ENCODE data around the gene HSP90AB1.

Gene HSP90AB1

GRCh38 chr6:44268095-44268628 is 21.3 kb downstream of the HSP90AB1 start:
- peaks cover 42% of the 10 kb centered on the region for H3K27me3 ChIP-seq (ENCODE audit: control insufficient read depth, insufficient read depth, low read length)
- H3K4me1 ChIP-seq (ENCODE audit: control insufficient read depth, insufficient read depth, low read length) = peaks cover 18% of the 10 kb centered on the region
- no peak overlapping the region for H3K4me2 ChIP-seq (ENCODE audit: low read length)
- no peak overlapping the region for H3K9ac ChIP-seq (ENCODE audit: low read depth, low read length)
- H3K9me3 ChIP-seq (replicated peaks; ENCODE audit: low read length) = no peaks in the 10 kb centered on the region
- no peaks in the 10 kb centered on the region for H3K36me3 ChIP-seq (ENCODE audit: insufficient read depth, low read length)
- H3K4me3 ChIP-seq (ENCODE audit: low read length) = no peak overlapping the region

GRCh38 chr6:44269178-44269920 is 22.4 kb downstream of the HSP90AB1 start:
- Histone ChIP-seq H3K27me3 (ENCODE audit: control insufficient read depth, insufficient read depth, low read length) (peaks cover 50% of the 10 kb centered on the region), H3K4me1 (ENCODE audit: control insufficient read depth, insufficient read depth, low read length) (peaks cover 6% of the 10 kb centered on the region)

GRCh38 chr6:44269921-44270525 is 23.1 kb downstream of the HSP90AB1 start, which contains the start of gene TMEM151B:
TSS of gene TMEM151B (plus strand) at chr6:44270450. CDS start at chr6:44270743, 293 bp downstream.
- Histone ChIP-seq H3K9ac (ENCODE audit: low read depth, low read length) (no peak within 1 kb of the TSS), H3K9me3 (replicated peaks; ENCODE audit: low read length) (no peaks in the 10 kb centered on the region), H3K4me1 (ENCODE audit: control insufficient read depth, insufficient read depth, low read length) (no peaks in the 10 kb centered on the region), H3K27me3 (ENCODE audit: control insufficient read depth, insufficient read depth, low read length) (peaks cover 52% of the 10 kb centered on the region), H3K4me2 (ENCODE audit: low read length) (no peak within 1 kb of the TSS), H3K4me3 (ENCODE audit: low read length) (no peak within 1 kb of the TSS), H3K36me3 (ENCODE audit: insufficient read depth, low read length) (no peaks in the 10 kb centered on the region)

More at GRCh38 chr6:44269178-44269920, 22.4 kb downstream of the HSP90AB1 start:
- Histone ChIP-seq H3K4me3 (ENCODE audit: low read length) (no peak overlapping the region), H3K9ac (ENCODE audit: low read depth, low read length) (no peak overlapping the region), H3K4me2 (ENCODE audit: low read length) (no peak overlapping the region), H3K9me3 (replicated peaks; ENCODE audit: low read length) (no peaks in the 10 kb centered on the region), H3K36me3 (ENCODE audit: insufficient read depth, low read length) (no peaks in the 10 kb centered on the region)

- H3K27me3 ChIP-seq (ENCODE audit: control insufficient read depth, insufficient read depth, low read length) = peaks cover 52% of the 10 kb centered on the region
- H3K4me1 ChIP-seq (ENCODE audit: control insufficient read depth, insufficient read depth, low read length) = peaks cover 2% of the 10 kb centered on the region
- H3K9me3 ChIP-seq (replicated peaks; ENCODE audit: low read length) = no peaks in the 10 kb centered on the region
- H3K4me3 ChIP-seq (ENCODE audit: low read length) = no peak overlapping the region
- no peak overlapping the region for H3K9ac ChIP-seq (ENCODE audit: low read depth, low read length)
- H3K36me3 ChIP-seq (ENCODE audit: insufficient read depth, low read length) = no peaks in the 10 kb centered on the region
- H3K4me2 ChIP-seq (ENCODE audit: low read length) = no peak overlapping the region
These were observed 23.9 kb downstream of the HSP90AB1 start for GRCh38 chr6:44270526-44271405.

- H3K4me3 ChIP-seq (ENCODE audit: low read length) = no peak overlapping the region
- peaks cover 54% of the 10 kb centered on the region for H3K27me3 ChIP-seq (ENCODE audit: control insufficient read depth, insufficient read depth, low read length)
- peaks cover 3% of the 10 kb centered on the region for H3K4me1 ChIP-seq (ENCODE audit: control insufficient read depth, insufficient read depth, low read length)
- H3K9me3 ChIP-seq (replicated peaks; ENCODE audit: low read length) = no peaks in the 10 kb centered on the region
- H3K36me3 ChIP-seq (ENCODE audit: insufficient read depth, low read length) = no peaks in the 10 kb centered on the region
- H3K9ac ChIP-seq (ENCODE audit: low read depth, low read length) = no peak overlapping the region
- H3K4me2 ChIP-seq (ENCODE audit: low read length) = no peak overlapping the region
These were observed 24.5 kb downstream of the HSP90AB1 start for GRCh38 chr6:44271406-44271723.

DNA sequence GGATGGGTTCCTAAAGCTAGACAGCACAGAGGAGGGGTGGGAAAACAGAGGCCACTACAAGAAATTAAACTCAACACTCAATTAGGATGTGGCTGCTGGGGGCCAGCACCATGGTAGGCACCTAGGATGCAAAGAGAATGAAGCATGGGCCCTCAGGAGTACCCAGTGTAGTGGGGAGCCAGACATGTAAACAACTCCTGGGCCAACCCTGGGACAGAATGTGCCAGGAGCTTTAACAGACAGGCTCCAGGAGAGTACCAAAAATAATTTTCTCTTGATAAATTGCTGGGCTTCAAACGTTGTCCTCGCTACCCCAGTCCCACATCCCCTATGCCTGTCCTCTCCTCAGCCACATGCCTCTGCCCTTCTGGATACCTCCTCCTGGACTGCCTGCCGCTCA is 25.0 kb downstream of the HSP90AB1 start:
- peaks cover 3% of the 10 kb centered on the region for H3K4me1 ChIP-seq (ENCODE audit: control insufficient read depth, insufficient read depth, low read length)
- H3K27me3 ChIP-seq (ENCODE audit: control insufficient read depth, insufficient read depth, low read length) = peaks cover 59% of the 10 kb centered on the region
- no peak overlapping the region for H3K4me2 ChIP-seq (ENCODE audit: low read length)
- no peak overlapping the region for H3K9ac ChIP-seq (ENCODE audit: low read depth, low read length)
- no peaks in the 10 kb centered on the region for H3K36me3 ChIP-seq (ENCODE audit: insufficient read depth, low read length)
- H3K4me3 ChIP-seq (ENCODE audit: low read length) = no peak overlapping the region
- H3K9me3 ChIP-seq (replicated peaks; ENCODE audit: low read length) = no peaks in the 10 kb centered on the region

DNA sequence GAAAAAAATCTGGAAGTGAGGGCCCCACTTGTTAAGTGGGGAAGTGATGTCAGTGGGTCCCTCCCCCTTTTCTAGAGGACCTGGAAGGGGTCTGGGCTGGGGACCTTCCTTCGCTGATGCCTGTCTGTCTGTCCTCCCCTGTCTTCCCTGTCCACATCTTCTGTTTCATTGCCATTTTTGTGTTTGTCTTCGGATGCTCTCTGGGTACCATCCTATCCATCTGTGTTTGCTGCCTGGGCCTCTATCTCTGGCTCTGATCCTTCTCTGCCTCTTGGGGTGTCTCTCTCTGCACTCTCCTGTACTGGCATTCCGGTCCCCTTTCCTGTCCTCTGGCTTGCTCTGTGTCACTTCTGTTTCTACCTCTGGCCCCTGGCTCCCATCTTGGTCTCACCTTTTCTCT is 25.6 kb downstream of the HSP90AB1 start:
- Histone ChIP-seq H3K9me3 (replicated peaks; ENCODE audit: low read length) (no peaks in the 10 kb centered on the region), H3K27me3 (ENCODE audit: control insufficient read depth, insufficient read depth, low read length) (peaks cover 65% of the 10 kb centered on the region), H3K4me1 (ENCODE audit: control insufficient read depth, insufficient read depth, low read length) (peaks cover 3% of the 10 kb centered on the region), H3K4me3 (ENCODE audit: low read length) (no peak overlapping the region), H3K9ac (ENCODE audit: low read depth, low read length) (no peak overlapping the region), H3K36me3 (ENCODE audit: insufficient read depth, low read length) (no peaks in the 10 kb centered on the region), H3K4me2 (ENCODE audit: low read length) (no peak overlapping the region)

- Histone ChIP-seq H3K4me3 (ENCODE audit: low read length) (no peak overlapping the region), H3K4me1 (ENCODE audit: control insufficient read depth, insufficient read depth, low read length) (peaks cover 3% of the 10 kb centered on the region), H3K4me2 (ENCODE audit: low read length) (no peak overlapping the region), H3K9me3 (replicated peaks; ENCODE audit: low read length) (no peaks in the 10 kb centered on the region), H3K9ac (ENCODE audit: low read depth, low read length) (no peak overlapping the region), H3K36me3 (ENCODE audit: insufficient read depth, low read length) (no peaks in the 10 kb centered on the region), H3K27me3 (ENCODE audit: control insufficient read depth, insufficient read depth, low read length) (peaks cover 71% of the 10 kb centered on the region)
These were observed 26.2 kb downstream of the HSP90AB1 start for GRCh38 chr6:44272999-44273566.

DNA sequence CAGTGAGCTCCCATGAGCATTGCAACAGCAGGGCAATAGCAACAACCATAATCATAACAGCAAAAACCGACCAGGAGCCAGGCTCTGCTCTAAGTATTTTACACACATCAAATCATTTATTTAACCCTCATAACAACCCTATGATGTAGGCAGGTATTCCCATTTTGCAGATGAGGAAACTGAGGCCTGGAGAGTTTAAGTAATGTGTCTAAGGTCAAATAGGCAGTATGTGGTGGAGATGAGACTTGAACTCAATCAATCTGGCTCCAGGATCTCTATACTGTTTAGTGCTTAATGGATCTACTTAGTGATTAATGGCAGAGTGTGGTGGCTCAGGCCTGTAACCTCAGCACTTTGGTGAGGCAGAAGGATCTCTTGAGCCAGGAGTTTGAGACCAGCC is 26.7 kb downstream of the HSP90AB1 start:
- Histone ChIP-seq H3K4me1 (ENCODE audit: control insufficient read depth, insufficient read depth, low read length) (peaks cover 3% of the 10 kb centered on the region), H3K27me3 (ENCODE audit: control insufficient read depth, insufficient read depth, low read length) (peaks cover 69% of the 10 kb centered on the region), H3K9ac (ENCODE audit: low read depth, low read length) (no peak overlapping the region), H3K9me3 (replicated peaks; ENCODE audit: low read length) (no peaks in the 10 kb centered on the region), H3K4me3 (ENCODE audit: low read length) (no peak overlapping the region), H3K4me2 (ENCODE audit: low read length) (no peak overlapping the region), H3K36me3 (ENCODE audit: insufficient read depth, low read length) (no peaks in the 10 kb centered on the region)

GRCh38 chr6:44275271-44275748 is 28.4 kb downstream of the HSP90AB1 start:
- Histone ChIP-seq H3K9me3 (replicated peaks; ENCODE audit: low read length) (no peaks in the 10 kb centered on the region), H3K4me2 (ENCODE audit: low read length) (peak overlapping the region; percentile 80), H3K27me3 (ENCODE audit: control insufficient read depth, insufficient read depth, low read length) (peaks cover 65% of the 10 kb centered on the region), H3K4me1 (ENCODE audit: control insufficient read depth, insufficient read depth, low read length) (peaks cover 3% of the 10 kb centered on the region), H3K9ac (ENCODE audit: low read depth, low read length) (no peak overlapping the region), H3K4me3 (ENCODE audit: low read length) (no peak overlapping the region), H3K36me3 (ENCODE audit: insufficient read depth, low read length) (no peaks in the 10 kb centered on the region)

Measured in skeletal muscle satellite cell (primary cell).